ENCODE measurements around the gene FGD5.

DNA sequence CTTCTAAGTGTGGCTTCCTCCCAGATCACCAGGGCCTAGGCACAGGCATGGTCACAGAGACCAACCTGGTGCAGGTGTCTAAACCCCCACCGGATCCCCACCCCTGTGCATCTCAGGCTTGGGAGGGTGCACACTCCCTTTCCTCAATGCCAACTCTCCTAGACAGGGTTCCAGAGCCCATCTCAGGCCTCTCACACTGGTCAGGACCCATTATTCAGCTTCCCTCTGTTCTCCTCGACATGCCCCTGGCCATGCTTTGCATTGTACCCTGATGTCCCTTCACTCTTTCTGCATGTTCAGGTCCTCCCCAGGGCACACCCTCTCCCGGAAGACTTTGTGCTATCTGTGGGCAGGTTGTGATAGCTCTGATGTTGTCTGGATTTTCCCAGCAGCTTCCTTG lies 23.5 kb downstream of the FGD5 start:
- TF ChIP-seq, protein P1, sequence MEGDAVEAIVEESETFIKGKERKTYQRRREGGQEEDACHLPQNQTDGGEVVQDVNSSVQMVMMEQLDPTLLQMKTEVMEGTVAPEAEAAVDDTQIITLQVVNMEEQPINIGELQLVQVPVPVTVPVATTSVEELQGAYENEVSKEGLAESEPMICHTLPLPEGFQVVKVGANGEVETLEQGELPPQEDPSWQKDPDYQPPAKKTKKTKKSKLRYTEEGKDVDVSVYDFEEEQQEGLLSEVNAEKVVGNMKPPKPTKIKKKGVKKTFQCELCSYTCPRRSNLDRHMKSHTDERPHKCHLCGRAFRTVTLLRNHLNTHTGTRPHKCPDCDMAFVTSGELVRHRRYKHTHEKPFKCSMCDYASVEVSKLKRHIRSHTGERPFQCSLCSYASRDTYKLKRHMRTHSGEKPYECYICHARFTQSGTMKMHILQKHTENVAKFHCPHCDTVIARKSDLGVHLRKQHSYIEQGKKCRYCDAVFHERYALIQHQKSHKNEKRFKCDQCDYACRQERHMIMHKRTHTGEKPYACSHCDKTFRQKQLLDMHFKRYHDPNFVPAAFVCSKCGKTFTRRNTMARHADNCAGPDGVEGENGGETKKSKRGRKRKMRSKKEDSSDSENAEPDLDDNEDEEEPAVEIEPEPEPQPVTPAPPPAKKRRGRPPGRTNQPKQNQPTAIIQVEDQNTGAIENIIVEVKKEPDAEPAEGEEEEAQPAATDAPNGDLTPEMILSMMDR (IDR thresholded peaks at IDR 0.05), result no peak
- no peak for TF ChIP-seq POLR2A (IDR thresholded peaks at IDR 0.05)

Measured in esophagus squamous epithelium (tissue), 4 donors.